ENCODE measurements around the gene VGLL4.

VGLL4 gene

DNA sequence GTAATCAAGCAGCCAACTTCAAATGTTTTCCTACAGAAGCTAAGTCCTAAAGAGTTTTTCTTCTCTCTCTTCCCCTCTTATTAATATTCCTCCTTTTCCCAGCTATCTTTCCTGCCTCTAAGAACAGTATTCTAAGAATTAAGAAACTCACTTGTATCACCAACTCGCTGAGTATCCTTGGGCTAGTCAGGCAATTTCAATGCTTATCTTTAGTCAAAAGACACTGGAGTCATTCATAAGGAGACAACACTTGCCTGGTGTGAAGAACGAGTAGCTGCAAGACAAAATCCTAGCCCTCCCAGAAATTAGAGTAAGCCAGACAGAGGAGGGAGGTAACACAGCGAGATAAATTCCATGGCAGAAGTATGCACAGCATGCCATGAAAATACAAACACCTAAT lies 10.7 kb downstream of the VGLL4 start:
- no peak overlapping the region for H3K27ac ChIP-seq
- no peak overlapping the region for H3K4me3 ChIP-seq (ENCODE audit: low read depth, low read length)
- peaks cover 14% of the 10 kb centered on the region for H3K4me1 ChIP-seq
- no peaks in the 10 kb centered on the region for H3K9me3 ChIP-seq (ENCODE audit: control insufficient read depth, low read length)
- no peaks in the 10 kb centered on the region for H3K36me3 ChIP-seq (ENCODE audit: control insufficient read depth, insufficient read depth, low read length)
- no peak overlapping the region for H3K4me2 ChIP-seq (ENCODE audit: low read length)
- H3K27me3 ChIP-seq (ENCODE audit: control insufficient read depth, insufficient read depth, low read length): no peaks in the 10 kb centered on the region
- TF ChIP-seq, protein P1, sequence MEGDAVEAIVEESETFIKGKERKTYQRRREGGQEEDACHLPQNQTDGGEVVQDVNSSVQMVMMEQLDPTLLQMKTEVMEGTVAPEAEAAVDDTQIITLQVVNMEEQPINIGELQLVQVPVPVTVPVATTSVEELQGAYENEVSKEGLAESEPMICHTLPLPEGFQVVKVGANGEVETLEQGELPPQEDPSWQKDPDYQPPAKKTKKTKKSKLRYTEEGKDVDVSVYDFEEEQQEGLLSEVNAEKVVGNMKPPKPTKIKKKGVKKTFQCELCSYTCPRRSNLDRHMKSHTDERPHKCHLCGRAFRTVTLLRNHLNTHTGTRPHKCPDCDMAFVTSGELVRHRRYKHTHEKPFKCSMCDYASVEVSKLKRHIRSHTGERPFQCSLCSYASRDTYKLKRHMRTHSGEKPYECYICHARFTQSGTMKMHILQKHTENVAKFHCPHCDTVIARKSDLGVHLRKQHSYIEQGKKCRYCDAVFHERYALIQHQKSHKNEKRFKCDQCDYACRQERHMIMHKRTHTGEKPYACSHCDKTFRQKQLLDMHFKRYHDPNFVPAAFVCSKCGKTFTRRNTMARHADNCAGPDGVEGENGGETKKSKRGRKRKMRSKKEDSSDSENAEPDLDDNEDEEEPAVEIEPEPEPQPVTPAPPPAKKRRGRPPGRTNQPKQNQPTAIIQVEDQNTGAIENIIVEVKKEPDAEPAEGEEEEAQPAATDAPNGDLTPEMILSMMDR (IDR thresholded peaks at IDR 0.05): no peak
- peaks cover 54% of the 10 kb centered on the region for H3K79me2 ChIP-seq
- H3K9ac ChIP-seq: no peak overlapping the region
- H2AFZ ChIP-seq: no peak overlapping the region

DNA sequence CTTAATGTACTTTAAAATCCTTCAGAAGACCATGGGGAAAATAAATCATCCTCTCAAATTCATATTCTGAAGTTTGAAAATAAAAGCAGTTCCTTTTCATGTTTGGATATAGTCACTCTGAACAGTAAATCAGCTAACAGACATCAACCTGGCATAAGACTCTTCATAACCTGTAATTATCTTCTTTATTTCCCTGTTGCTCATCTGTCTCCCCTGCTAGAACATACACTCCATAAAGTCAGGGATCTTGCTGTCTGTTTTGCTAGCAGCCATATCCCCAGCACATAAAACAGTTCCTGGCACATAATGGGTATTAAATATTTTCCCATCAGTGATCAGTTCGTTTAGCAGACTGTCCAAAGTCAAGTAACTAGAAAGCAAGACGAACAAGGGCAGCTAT lies 11.2 kb downstream of the VGLL4 start:
- Histone ChIP-seq H3K4me3 (ENCODE audit: low read depth, low read length) (no peak overlapping the region), H3K9ac (no peak overlapping the region)

DNA sequence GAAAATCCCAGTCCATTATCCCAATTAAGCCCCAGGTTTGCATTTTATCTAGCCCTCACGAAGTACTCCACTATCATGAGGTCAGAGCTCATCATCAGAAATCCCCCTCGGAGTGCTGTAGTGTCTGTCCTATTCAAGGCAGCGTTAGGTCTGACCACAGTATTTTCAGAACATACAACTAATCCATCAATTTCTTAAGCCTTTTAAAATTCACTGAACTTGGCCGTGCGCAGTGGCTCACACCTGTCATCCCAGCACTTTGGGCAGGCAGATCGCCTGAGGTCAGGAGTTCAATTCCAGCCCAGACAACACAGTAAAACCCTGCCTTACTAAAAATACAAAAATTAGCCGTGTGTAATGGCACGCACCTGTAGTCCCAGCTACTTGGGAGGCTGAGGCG lies 11.9 kb downstream of the VGLL4 start:
- Histone ChIP-seq H3K79me2 (peaks cover 62% of the 10 kb centered on the region), H3K9me3 (ENCODE audit: control insufficient read depth, low read length) (no peaks in the 10 kb centered on the region), H3K4me2 (ENCODE audit: low read length) (no peak overlapping the region), H3K9ac (no peak overlapping the region), H3K27ac (no peak overlapping the region), H3K27me3 (ENCODE audit: control insufficient read depth, insufficient read depth, low read length) (no peaks in the 10 kb centered on the region), H3K36me3 (ENCODE audit: control insufficient read depth, insufficient read depth, low read length) (no peaks in the 10 kb centered on the region), H2AFZ (no peak overlapping the region), H3K4me3 (ENCODE audit: low read depth, low read length) (no peak overlapping the region), H3K4me1 (peaks cover 14% of the 10 kb centered on the region)
- TF ChIP-seq, protein P1 (IDR thresholded peaks at IDR 0.05): no peak

More for the DNA sequence above, 11.2 kb downstream of the VGLL4 start:
- no peaks in the 10 kb centered on the region for H3K9me3 ChIP-seq (ENCODE audit: control insufficient read depth, low read length)
- peaks cover 57% of the 10 kb centered on the region for H3K79me2 ChIP-seq
- no peak overlapping the region for H3K27ac ChIP-seq
- no peaks in the 10 kb centered on the region for H3K36me3 ChIP-seq (ENCODE audit: control insufficient read depth, insufficient read depth, low read length)
- H3K4me1 ChIP-seq: peaks cover 14% of the 10 kb centered on the region
- no peak overlapping the region for H3K4me2 ChIP-seq (ENCODE audit: low read length)
- H2AFZ ChIP-seq: no peak overlapping the region
- H3K27me3 ChIP-seq (ENCODE audit: control insufficient read depth, insufficient read depth, low read length): no peaks in the 10 kb centered on the region
- TF ChIP-seq, protein P1 (IDR thresholded peaks at IDR 0.05): no peak

DNA sequence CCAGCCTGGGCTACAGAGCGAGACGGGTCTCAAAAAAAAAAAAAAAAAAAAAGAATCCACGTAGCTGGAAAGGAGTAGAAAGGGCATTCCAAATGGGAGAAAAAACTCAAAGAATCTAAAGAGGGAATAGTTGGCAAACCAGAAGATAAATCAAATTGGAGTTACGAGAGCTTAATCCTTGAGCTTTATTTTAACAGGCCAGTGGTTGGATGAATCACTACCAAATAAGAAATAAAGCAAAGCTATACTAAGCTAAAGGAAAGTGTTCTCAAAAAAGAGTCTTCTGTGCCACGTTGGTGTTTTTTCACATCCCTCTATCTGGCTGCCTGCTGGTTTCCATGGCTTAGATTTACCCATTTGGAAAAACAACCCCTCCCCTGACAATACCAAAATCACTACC lies 14.0 kb downstream of the VGLL4 start:
- no peaks in the 10 kb centered on the region for H3K27me3 ChIP-seq (ENCODE audit: control insufficient read depth, insufficient read depth, low read length)
- no peak overlapping the region for H2AFZ ChIP-seq
- no peaks in the 10 kb centered on the region for H3K36me3 ChIP-seq (ENCODE audit: control insufficient read depth, insufficient read depth, low read length)
- no peak overlapping the region for H3K27ac ChIP-seq
- H3K9ac ChIP-seq: no peak overlapping the region
- peaks cover 6% of the 10 kb centered on the region for H3K4me1 ChIP-seq
- H3K4me2 ChIP-seq (ENCODE audit: low read length): no peak overlapping the region
- TF ChIP-seq, protein P1 (IDR thresholded peaks at IDR 0.05): no peak
- H3K9me3 ChIP-seq (ENCODE audit: control insufficient read depth, low read length): no peaks in the 10 kb centered on the region
- H3K4me3 ChIP-seq (ENCODE audit: low read depth, low read length): no peak overlapping the region
- peaks cover 63% of the 10 kb centered on the region for H3K79me2 ChIP-seq

DNA sequence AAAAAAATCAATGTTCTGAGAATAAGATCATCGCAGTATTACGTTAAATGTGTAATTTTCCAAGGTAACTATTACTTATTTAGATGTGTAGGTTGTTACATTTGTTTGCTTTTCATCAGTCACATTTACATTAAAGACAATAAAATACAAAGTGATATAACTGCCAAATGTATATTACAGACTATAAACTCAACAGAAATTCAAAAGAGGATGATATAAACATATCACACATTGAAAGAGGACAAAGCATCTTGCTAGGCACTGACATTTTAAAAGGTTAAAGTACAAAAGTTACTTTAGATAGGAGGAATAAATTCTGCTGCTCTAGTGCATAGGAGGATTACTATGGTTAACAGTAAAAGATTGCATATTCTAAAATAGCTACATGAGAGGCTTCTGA lies 16.1 kb downstream of the VGLL4 start:
- peaks cover 10% of the 10 kb centered on the region for H3K4me1 ChIP-seq
- H3K4me3 ChIP-seq (ENCODE audit: low read depth, low read length): no peak overlapping the region
- H2AFZ ChIP-seq: no peak overlapping the region
- peaks cover 70% of the 10 kb centered on the region for H3K79me2 ChIP-seq
- TF ChIP-seq, protein P1 (IDR thresholded peaks at IDR 0.05): no peak
- H3K4me2 ChIP-seq (ENCODE audit: low read length): no peak overlapping the region
- no peaks in the 10 kb centered on the region for H3K36me3 ChIP-seq (ENCODE audit: control insufficient read depth, insufficient read depth, low read length)
- no peak overlapping the region for H3K27ac ChIP-seq
- H3K27me3 ChIP-seq (ENCODE audit: control insufficient read depth, insufficient read depth, low read length): no peaks in the 10 kb centered on the region
- H3K9me3 ChIP-seq (ENCODE audit: control insufficient read depth, low read length): no peaks in the 10 kb centered on the region
- H3K9ac ChIP-seq: no peak overlapping the region
